ENCODE measurements around the gene COQ10B.
"Not testable (repeated sequence)": the region's sequence is repeated elsewhere in the genome, so short reads cannot be mapped to it uniquely, and the experiment has no call there.

- not testable (repeated sequence) for TF ChIP-seq CTCF, POLR2A (IDR thresholded peaks at IDR 0.05)
Observed at GRCh38 chr2:197484248-197484647, 30.9 kb downstream of the COQ10B start.
